RWPE1 (cell line): ENCODE results near the gene MAP3K20.

Experiments
- CTCF ChIA-PET: fragments of 350-600 bp; sonication (Branson Sonifier 250); formaldehyde crosslinking; extraction: SDS; loops from one replicate; lab custom pipeline; 2021; lab: Yijun Ruan, JAX
- POLR2A ChIA-PET: fragments of 400-600 bp; formaldehyde crosslinking; extraction: SDS; loops from one replicate; lab custom pipeline; 2020; ENCODE audit warnings: antibody characterized with exemption; ENCODE audit not compliant: low non-redundant PET; lab: Yijun Ruan, JAX
- DNase-seq: peaks from one replicate; pipeline ENCODE4 v3.0.0; 2012; ENCODE audit warnings: low spot score
- H3K27ac ChIP-seq: fragments of 450-650 bp; 2 replicates; pipeline ENCODE4 v1.5.1; 2017
- TF ChIP-seq, protein P1 (sequence below): fragments of 450-650 bp; conservative IDR thresholded peaks from 2 replicates; pipeline ENCODE4 v1.5.1; 2017; ENCODE audit warnings: low read depth, mild to moderate bottlenecking

MAP3K20 gene

GRCh38 chr2:173215316-173215715, 139.7 kb downstream of the MAP3K20 start:
- TF ChIP-seq, protein P1, sequence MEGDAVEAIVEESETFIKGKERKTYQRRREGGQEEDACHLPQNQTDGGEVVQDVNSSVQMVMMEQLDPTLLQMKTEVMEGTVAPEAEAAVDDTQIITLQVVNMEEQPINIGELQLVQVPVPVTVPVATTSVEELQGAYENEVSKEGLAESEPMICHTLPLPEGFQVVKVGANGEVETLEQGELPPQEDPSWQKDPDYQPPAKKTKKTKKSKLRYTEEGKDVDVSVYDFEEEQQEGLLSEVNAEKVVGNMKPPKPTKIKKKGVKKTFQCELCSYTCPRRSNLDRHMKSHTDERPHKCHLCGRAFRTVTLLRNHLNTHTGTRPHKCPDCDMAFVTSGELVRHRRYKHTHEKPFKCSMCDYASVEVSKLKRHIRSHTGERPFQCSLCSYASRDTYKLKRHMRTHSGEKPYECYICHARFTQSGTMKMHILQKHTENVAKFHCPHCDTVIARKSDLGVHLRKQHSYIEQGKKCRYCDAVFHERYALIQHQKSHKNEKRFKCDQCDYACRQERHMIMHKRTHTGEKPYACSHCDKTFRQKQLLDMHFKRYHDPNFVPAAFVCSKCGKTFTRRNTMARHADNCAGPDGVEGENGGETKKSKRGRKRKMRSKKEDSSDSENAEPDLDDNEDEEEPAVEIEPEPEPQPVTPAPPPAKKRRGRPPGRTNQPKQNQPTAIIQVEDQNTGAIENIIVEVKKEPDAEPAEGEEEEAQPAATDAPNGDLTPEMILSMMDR = no peak
- CTCF ChIA-PET = interaction anchor here (0.7 kb wide), 1 partner anchor 16 kb away, joined by 3 read pairs; no protein-coding TSS in a partner anchor
- no peak overlapping the region for H3K27ac ChIP-seq

DNA sequence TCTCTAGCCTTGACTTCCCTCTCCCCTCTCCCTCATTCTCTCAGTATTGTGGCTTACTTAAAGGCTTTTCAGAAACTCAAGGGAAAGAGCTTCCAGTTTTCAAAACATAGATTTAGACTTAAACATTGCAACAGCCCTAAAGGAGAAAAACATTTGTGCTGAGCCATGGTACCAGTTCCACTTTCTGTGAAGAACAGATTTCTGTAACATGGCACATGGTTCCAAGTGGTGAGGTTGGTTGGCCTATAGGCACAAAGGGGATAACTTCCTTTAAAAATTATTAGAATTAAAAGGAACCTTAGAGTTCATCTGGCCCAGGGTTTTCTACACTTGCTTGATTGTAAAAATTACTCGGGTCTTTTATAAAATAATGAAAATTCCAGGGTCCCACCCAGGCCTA, 140.4 kb downstream of the MAP3K20 start:
- no peak for DNase-seq
- TF ChIP-seq, protein P1 = no peak
- ChIA-PET POLR2A (no interaction called here), CTCF (no interaction called here)
- H3K27ac ChIP-seq = no peak overlapping the region

More at GRCh38 chr2:173215316-173215715, 139.7 kb downstream of the MAP3K20 start:
- POLR2A ChIA-PET = no interaction called here
- DNase-seq = no peak

DNA sequence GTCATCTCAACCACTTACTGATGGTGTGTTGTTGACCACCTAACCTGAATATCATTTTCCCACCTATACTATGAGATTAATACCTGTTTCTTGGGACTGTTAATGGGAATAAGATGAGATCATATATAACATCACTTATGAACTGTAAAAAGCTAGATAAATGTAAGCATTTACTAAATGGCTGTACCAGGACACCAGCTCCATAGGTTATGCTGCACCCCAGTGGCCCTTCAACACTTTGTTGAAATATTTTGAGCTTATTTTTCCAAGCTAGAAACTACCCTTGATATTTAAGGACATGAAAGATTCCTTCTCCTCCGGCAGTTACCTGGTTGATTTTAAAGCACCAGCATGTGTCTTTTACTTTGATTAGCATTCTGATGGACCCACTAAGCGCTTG, 141.0 kb downstream of the MAP3K20 start:
- ChIA-PET POLR2A (no interaction called here), CTCF (no interaction called here)
- H3K27ac ChIP-seq = no peak overlapping the region
- DNase-seq = no peak
- TF ChIP-seq, protein P1 = no peak

DNA sequence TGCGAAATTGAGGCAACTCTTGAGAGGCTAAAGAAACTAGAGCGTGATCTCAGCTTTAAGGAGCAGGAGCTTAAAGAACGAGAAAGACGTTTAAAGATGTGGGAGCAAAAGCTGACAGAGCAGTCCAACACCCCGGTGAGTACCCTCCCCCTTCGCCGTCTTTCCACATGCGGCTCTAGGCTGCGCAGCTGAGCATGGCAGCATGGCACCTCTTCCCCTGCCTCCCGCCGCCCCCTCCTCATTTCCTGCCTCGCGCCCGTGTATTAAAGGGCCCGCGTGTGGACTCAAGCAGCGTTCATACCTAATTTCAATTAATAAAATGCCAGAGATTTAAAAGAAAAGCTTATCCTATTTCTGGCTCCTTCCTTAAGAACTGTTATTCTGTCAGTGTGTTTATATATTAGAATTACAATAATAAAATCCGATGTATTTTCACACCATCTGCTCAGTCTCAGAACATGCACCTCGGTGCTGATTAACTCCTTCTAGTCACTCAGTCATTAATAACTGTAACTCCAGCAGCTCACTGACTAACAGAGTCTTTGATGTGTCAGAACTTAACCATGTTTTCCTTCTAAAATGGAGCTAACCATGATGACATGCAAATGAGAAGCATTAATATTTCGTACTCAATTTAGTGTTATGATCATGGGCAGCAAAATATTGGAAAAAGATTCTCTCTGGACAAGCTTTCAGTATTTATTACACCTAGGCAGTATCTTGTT, 141.6 kb downstream of the MAP3K20 start:
- DNase-seq = no peak
- TF ChIP-seq, protein P1 = no peak
- ChIA-PET CTCF (interaction anchor here (0.7 kb wide), 1 partner anchor 190 kb away, joined by 4 read pairs; no protein-coding TSS in a partner anchor), POLR2A (no interaction called here)
- H3K27ac ChIP-seq = no peak overlapping the region

GRCh38 chr2:173218326-173219056, 142.8 kb downstream of the MAP3K20 start:
- DNase-seq = no peak
- H3K27ac ChIP-seq = no peak overlapping the region
- POLR2A ChIA-PET = no interaction called here
- TF ChIP-seq, protein P1 = no peak
- CTCF ChIA-PET = interaction anchor here (0.6 to 0.9 kb wide), 3 partner anchors 192 to 525 kb away, joined by 3 to 4 read pairs (median 4); no protein-coding TSS in a partner anchor

- ChIA-PET POLR2A (no interaction called here), CTCF (interaction anchor here (0.6 kb wide), 1 partner anchor 561 kb away, joined by 3 read pairs; no protein-coding TSS in a partner anchor)
- no peak overlapping the region for H3K27ac ChIP-seq
- no peak for DNase-seq
- TF ChIP-seq, protein P1 = no peak
Measured at GRCh38 chr2:173221132-173221695, 145.6 kb downstream of the MAP3K20 start.
